ENCODE data around the gene CD74.

Gene CD74

GRCh38 chr5:150409638-150410523, 2.8 kb downstream of the CD74 start:
- peak; percentile 84 for DNase-seq

- DNase-seq = no peak
Observed at GRCh38 chr5:150408231-150408943, 4.3 kb downstream of the CD74 start.

GRCh38 chr5:150407096-150407720, 5.5 kb downstream of the CD74 start:
- DNase-seq = no peak

- DNase-seq = no peak
Observed at GRCh38 chr5:150406723-150407095, 6.0 kb downstream of the CD74 start.

- DNase-seq = no peak
Observed at GRCh38 chr5:150406103-150406722, 6.5 kb downstream of the CD74 start.

- no peak for DNase-seq
Observed at GRCh38 chr5:150404941-150405816, 7.5 kb downstream of the CD74 start.

- DNase-seq = no peak
Observed at GRCh38 chr5:150404535-150404934, 8.2 kb downstream of the CD74 start.

GRCh38 chr5:150404121-150404520, 8.6 kb downstream of the CD74 start:
- no peak for DNase-seq

- no peak for DNase-seq
Observed at GRCh38 chr5:150402901-150403342, 9.8 kb downstream of the CD74 start.

- DNase-seq = no peak
Observed at GRCh38 chr5:150402229-150402773, 10.4 kb downstream of the CD74 start.

GRCh38 chr5:150401376-150402228, 11.1 kb downstream of the CD74 start:
- no peak for DNase-seq

GRCh38 chr5:150401076-150401375, 11.7 kb downstream of the CD74 start:
- no peak for DNase-seq

- DNase-seq = no peak
Observed at GRCh38 chr5:150400316-150401075, 12.2 kb downstream of the CD74 start.

- no peak for DNase-seq
Observed at GRCh38 chr5:150399524-150400211, 13.0 kb downstream of the CD74 start.

GRCh38 chr5:150398722-150399523, 13.8 kb downstream of the CD74 start:
- DNase-seq = no peak

GRCh38 chr5:150397782-150398721, 14.7 kb downstream of the CD74 start:
- no peak for DNase-seq

- DNase-seq = no peak
Observed at GRCh38 chr5:150397146-150397781, 15.4 kb downstream of the CD74 start.
